NCI-H1105 treated with DMSO at 0.1 percent for 48 hours (cell line): ENCODE results near the gene SYNGR3.
"Not testable (repeated sequence)": the region's sequence is repeated elsewhere in the genome, so short reads cannot be mapped to it uniquely, and the experiment has no call there.

ENCODE experiments used
- DNase-seq: peaks from one replicate; lab custom pipeline; 2025; lab: John Stamatoyannopoulos, UW

SYNGR3 gene

GRCh38 chr16:2028620-2029220 is 39.0 kb downstream of the SYNGR3 start:
- no peak for DNase-seq

GRCh38 chr16:2029350-2029749 is 39.6 kb downstream of the SYNGR3 start:
- DNase-seq = no peak

GRCh38 chr16:2030036-2030435 is 40.3 kb downstream of the SYNGR3 start:
- DNase-seq = no peak

GRCh38 chr16:2031081-2031577 is 41.4 kb downstream of the SYNGR3 start:
- DNase-seq = no peak

- DNase-seq = no peak
These were observed 42.7 kb downstream of the SYNGR3 start for GRCh38 chr16:2032285-2033056.

GRCh38 chr16:2033057-2033908 is 43.5 kb downstream of the SYNGR3 start:
- no peak for DNase-seq

- DNase-seq = not testable (repeated sequence)
These were observed 44.3 kb downstream of the SYNGR3 start for GRCh38 chr16:2033909-2034695.

GRCh38 chr16:2034696-2035430 is 45.1 kb downstream of the SYNGR3 start:
- no peak for DNase-seq

- DNase-seq = peak; percentile 31
These were observed 45.8 kb downstream of the SYNGR3 start for GRCh38 chr16:2035431-2036199.

- DNase-seq = no peak
These were observed 46.6 kb downstream of the SYNGR3 start for GRCh38 chr16:2036200-2036966.

GRCh38 chr16:2037115-2037514 is 47.3 kb downstream of the SYNGR3 start:
- no peak for DNase-seq

GRCh38 chr16:2037647-2038381 is 48.0 kb downstream of the SYNGR3 start:
- DNase-seq = no peak

- DNase-seq = no peak
These were observed 48.8 kb downstream of the SYNGR3 start for GRCh38 chr16:2038382-2039231.

GRCh38 chr16:2039274-2040031 is 49.7 kb downstream of the SYNGR3 start:
- DNase-seq = no peak

GRCh38 chr16:2040041-2040786 is 50.4 kb downstream of the SYNGR3 start:
- DNase-seq = no peak

GRCh38 chr16:2040787-2041522 is 51.2 kb downstream of the SYNGR3 start:
- DNase-seq = no peak
